ENCODE measurements around the gene PER2.

The PER2 gene

DNA sequence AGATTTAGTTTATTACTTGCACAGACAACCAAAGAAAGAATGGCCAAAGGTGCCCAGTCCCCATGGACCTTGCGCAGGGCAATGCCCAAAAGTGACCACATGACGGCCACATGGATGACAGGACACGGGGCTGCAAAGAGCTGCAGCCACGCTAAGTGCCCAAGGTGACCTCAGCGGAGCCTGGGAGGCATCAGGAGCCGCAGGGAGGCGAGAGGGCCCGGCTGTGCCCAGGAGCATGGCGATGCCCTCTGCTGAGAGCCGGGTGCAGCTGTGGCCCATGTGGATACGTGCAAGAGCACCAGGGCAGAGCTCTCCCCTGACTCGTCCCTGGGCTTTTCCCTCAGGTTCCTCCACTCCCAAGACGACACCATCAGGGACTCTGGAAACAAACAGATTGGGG lies 63.3 kb downstream of the PER2 start:
- no peak for DNase-seq

DNA sequence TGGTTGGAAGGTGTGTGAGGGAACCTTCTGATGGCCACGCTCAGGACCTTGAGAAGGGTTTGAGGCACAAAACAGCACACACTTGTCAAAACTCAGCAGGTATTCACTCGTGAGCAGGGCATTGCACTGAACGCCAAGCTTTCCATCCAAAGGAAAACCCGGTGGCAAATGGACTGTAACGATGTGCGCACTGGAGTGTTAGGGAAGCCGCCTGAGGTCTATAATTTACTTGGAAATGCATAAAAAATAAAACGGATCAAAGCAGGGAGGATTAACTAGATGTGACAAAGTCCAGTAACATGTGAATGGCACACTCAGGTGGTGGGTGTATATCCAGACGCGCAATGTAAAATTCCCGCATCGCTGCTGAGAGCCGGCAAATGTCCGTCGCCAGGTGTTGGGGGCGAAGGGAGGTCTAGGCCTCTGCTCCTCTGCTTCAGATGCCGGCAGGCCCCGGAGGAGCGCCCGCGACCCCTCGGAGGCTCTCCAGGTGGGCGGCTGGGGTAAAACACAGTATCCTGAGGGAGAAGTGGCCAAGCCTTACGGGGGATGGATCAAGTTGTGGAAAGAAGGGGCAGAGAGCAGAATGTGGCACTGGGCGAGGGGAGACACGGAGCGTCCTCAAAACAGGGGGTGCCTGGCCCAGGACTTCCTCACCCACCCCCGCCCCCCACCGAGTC lies 63.9 kb downstream of the PER2 start:
- no peak for DNase-seq

DNA sequence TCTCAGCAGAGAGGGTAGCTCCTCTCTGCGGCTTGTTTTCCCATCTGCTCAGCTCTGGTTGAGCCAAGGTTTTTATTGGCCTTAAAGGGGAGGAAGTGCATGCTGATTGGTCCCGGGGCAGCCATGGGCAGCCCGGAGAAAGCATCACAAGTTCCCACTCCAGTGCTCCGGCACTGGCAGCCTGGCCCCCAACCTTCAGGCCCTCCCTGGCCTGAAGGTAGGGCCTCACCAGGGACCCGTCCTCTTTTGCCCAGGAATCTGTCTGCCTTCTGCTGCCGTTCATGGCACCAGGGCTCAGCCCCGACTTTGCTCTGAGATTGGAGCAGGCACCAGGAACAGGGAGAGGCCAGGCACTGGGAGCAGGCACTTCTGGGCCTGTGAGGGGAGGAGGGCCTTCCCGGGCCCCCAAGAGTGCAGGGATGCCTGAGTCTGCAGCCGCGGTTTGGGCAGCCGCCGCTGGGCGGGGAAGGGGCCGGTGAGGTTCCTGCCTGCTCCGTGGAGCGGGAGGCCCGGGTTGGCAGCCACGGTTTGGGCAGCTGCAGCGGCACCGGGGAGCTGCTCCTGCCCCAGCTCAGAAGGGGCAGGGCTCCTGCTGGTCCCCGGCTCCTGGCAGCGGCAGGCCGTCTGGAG lies 67.4 kb downstream of the PER2 start:
- DNase-seq: no peak

DNA sequence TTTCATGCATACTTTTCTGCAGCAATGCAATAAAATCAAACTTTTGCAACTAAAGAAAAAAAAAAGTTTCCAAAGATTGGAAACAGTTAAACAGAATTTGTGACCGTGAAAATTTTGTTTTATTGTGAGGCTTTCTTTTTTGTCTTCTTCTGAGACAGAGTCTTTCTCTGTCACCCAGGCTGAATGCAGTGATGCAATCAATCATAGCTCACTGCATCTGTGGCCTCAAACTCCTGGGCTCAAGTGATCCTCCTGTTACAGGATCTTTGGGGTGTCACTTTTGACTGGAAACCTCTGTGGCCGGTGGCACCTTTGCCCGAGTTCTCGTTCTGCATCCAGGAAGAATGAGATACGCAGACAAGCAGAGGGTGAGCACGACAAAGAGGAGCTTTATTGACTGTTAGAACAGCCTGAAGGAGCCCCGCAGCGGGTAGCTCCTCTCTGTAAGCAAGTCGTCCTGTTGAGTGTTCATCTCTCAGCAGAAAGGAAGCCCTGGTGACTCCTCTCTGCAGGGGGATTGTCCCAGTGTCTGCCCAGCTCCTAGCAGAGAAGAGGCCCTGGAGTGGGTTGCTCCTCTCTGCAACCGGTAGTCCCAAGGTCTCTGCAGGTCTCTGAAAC lies 68.0 kb downstream of the PER2 start:
- DNase-seq: no peak

DNA sequence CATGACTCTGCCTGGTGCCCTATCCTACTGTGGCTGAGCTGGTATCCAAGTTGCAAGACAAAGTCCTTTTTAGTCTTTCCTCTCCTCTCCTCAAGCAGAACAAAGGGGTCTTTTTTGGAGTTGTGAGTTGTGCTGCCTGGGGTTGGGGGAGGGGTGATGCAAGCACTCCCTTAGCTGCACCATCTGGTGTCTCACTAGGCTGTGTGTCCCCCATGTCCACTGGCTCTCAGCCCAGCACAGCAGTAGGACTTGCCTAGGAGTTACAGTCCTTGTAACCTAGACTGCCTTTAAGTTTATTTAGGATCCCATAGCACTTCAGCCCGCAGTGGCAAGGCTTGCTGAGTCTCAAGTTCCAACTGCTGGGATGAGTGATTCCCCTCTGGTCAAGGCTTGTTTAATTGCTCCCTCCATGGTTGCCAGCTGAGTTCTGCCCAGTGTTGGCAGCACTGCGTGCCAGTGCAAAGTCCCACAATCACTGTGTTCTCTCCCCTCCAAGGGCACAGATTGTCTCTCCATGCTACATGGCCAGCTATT lies 71.7 kb downstream of the PER2 start:
- no peak for DNase-seq

DNA sequence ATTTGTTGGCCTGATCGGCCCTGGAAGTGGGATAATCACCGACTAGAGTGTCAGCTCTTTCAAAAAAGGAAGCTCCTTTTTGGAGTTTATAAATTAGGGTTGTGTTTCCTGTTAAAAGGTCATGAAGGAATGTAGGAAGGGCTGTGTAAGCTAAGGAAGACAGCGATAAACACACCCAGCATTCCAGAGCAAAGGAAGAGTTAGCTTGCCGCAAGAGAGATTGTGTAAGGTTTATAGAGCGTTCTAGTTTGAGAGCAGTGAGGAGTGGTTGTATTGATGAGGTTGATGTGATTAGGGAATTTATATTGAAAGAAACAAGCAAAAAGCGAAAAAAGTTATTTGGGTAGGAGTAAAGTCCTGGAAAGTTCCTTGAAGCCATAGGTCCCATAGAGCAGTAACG lies 81.4 kb downstream of the PER2 start:
- no peak for DNase-seq

DNA sequence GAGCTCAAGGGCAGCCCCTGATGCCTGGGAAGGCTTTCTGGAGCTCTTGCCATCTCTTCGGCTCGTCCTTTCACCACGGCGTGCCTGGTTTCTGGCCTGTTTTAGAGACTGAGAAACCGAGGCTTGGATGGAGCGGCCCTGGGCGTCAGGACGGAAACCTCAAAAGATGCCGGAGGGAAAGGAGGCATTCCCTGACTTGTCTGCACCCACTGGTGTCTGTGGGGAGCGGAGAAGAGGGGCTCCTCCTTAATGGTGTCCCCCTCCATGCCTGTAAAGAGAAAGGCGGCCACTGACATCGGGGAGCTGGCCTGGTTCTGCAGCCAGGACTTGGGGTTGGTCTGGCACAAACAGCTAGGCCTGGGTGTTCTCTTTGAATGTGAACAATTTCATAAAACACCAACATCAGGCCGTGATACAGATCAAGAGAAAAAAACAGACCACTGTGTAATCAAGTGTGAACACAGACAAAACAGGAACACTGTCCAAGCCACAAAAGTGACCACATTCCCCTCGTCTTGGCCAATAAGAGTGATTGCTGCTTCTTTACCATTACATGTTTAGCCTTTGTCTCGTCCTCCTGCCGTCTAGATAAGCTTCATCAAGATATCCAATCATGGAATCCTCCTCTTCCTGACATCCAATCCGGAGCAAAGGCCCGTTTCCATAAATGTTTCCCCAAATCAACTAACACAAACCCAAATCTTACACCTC lies 84.3 kb downstream of the PER2 start:
- peak; percentile 92 for DNase-seq

DNA sequence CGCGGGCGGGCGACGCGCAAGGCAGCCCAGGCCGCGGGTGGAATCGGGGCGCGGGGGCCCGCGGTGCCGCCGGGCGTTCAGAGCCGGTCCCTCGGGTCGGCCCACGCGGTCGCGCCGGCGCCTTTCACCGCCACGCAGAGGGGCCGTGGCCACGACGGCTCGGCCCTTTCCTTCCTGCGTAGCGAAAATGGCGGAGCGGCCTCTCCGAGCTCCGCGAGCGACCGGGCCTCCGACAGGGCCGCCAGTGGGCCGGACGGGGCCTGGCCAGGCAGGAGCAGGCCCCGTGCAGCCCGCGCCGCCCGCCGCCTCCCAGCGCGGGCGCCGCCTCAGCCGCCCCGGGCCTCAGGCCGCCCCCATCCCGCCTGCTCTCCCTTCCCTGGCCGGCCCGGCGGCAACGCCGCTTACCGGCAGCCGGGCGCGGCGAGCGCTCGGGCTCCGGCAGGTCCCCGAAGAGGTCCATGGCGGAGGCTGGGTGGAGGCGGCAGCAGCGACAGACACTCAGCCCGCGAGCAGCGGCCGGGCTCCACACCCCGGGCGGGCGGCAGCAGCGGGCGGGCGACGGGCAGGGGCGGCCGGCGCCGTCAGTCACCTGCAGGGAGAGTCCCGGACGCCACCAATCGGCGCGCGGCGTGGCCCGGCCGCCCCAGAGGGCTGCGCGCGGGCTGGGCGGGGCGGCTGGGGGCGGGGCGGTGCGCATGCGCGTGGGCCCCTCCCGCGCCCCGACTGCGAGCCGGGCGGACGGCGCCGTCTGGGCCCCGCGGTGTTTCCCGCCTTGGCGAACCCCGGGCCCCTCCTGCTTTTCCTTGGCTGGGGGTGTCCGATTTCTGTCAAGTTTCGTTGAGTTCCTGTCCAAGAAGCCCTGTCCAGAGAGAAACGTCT lies 85.1 kb downstream of the PER2 start, which contains the start of gene ILKAP:
Gene ILKAP, minus strand, starts transcription at position 602 of the 879 bp plus-strand sequence. Its CDS starts 142 bp downstream, at position 460.
- peak; percentile 86 for DNase-seq

DNA sequence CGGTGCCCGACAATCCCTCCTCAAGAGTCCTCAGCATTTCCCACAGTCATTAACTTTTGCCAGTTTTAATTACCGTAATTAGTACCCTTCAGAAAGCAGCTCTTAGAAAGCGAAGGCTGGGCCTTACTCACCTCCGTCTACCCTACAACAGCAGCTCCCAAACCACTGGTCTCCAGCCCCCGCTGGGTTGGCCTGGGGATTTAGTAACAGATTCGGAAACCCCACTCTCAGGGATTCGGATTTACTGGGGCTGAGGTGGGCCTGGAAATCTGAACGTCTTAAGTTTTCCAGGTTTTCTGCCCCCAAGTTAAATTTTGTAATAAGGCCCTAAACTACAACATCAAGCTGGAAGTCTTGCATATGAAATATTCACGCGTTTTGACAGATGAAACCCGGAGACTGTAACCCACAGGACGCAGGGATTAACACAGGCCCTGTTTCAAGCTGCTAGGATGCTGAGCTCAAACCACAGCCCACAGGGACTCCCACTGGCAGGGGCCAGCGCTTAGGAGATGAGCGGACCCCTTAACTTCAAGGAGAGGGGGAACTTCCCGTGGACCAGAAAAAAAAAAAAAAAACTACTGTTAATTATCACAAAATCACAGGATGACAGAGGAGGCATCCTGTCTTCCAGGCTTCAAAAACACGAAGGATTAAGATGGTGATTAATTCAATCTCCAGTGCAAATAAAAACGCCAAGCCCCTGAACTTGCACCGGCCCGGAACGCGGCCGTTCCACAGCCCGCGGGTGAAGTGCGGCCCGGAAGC lies 85.9 kb downstream of the PER2 start:
- no peak for DNase-seq

Data from hematopoietic multipotent progenitor cell treated with erythropoietin and hydrocortisone succinate and interleukin-3 and kit ligand, for 8 days (in vitro differentiated cells).